Hindlimb muscle (tissue), 1 donor: ENCODE results near the gene RANBP17. TPM values are rescaled to one million over a fixed set of nuclear protein-coding genes. Genes with fewer than 3 reads are reported as not detected.
"Not testable (repeated sequence)": the region's sequence is repeated elsewhere in the genome, so short reads cannot be mapped to it uniquely, and the experiment has no call there.

Experiments used
- DNase-seq: peaks from one replicate; pipeline ENCODE4 v3.0.0-alpha.2; 2013
- polyA plus RNA-seq: library from polyadenylated mRNA; unstranded; fragments of 120-200 nt; gene quantifications from one replicate; pipeline ENCODE4 v1.2.1, GENCODE V29; 2013; ENCODE audit not compliant: insufficient read length

Gene RANBP17
- polyA plus RNA-seq, 1 donor: 8.2 TPM

DNA sequence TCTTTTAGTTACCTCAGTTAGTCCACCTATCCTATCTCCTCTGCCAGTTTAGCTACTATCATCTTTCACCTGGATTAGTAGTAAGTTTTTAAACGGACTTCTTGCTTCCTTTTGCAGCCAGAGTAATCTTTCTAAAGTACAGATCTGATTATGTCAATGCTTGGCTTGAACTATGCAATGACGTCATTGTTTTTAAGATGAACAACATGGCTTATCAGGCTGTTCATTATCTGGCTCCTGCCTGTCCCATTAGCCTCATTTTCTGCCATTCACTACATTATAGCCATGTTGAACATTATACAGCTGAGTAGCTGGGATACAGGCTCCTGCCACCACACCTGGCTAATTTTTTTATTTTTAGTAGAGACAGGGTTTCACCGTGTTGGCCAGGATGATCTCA lies 98.7 kb downstream of the RANBP17 start:
- DNase-seq: no peak

DNA sequence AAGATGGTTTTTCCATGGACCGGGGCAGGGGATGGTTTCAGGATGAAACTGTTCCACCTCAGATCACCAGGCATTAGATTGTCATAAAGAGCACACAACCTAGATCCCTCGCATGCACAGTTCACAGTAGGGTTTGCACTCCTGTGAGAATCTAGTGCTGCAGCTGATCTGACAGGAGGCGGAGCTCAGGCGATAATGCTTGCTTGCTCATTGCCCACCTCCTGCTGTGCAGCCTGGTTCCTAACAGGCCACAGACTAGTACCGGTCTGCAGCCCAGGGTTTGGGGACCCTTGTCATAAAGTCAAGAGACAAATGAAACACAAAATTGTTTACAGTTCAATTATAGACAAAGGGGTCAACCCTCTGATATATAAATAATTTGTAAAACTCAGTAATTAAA lies 101.7 kb downstream of the RANBP17 start:
- no peak for DNase-seq

DNA sequence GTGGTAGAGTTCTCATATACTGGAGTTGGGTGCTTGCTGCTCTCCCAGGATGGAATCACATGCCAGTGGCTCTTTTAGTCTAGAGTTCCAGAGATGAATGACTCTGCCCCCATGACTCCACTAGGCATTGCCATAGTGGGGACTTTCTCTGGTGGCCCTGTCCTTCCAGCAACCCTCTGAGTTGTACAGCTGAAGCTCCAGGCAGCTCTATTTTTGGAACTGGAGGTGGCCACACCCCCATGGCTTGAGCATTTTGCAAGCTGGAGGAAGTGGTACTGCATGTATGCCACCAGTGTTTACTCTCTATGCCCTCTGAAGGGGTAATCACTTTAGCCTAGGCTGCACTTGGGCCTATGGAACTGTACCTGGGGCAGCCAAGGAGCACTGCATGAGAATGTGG lies 112.6 kb downstream of the RANBP17 start:
- DNase-seq: no peak

DNA sequence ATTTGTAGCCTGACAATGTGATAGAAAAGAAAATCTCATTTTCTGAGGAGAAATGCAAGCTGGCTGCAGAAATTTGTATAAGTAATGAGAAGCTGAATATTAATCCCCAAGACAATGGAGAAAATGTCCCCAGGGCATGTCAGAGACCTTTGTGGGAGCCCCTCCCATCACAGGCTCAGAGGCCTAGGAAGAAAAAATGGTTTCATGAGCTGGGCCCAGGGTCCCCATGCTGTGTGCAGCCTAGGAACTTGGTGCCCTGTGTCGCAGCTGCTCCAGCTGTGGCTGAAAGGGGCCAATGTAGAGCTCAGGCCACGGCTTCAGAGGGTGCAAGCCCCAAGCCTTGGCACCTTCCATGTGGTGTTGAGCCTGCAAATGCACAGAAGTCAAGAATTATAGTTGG lies 118.4 kb downstream of the RANBP17 start:
- DNase-seq: not testable (repeated sequence)

DNA sequence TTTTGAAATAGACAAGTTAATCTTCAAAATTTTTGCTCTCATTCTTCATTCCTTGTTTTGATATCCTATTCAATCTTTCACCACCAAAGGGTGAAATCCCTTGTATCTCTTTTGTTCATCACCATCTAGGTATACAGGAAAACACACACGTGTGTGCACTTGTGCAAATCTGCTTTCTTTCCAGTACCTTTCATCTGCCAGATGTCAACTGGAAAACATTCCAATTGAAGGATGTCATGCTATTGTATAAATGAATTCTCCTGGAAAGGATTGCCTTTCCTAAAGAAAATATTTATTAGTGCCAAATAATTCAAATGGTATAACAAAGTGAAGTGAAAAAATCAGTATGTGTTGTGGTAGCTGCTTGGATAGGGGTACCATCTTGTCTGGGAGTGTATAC lies 123.7 kb downstream of the RANBP17 start:
- DNase-seq: no peak

DNA sequence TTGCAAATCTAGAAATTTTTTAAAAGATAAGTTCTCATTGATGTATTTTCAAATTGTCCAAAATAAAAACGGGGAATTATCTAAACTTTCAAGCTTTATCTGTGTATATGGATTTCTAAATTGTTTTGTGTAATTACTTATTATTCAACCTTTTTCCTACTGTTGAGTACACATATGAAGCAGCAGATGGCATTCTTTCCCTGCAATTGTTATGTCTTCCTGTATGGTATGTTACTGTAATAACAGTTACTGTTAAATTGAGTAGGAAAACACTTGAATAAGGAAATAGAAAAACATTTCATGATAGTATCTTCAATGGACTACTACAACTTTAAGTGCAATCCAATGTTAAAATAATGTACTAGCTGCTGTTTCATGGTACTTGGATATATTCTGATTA lies 124.8 kb downstream of the RANBP17 start:
- DNase-seq: no peak

DNA sequence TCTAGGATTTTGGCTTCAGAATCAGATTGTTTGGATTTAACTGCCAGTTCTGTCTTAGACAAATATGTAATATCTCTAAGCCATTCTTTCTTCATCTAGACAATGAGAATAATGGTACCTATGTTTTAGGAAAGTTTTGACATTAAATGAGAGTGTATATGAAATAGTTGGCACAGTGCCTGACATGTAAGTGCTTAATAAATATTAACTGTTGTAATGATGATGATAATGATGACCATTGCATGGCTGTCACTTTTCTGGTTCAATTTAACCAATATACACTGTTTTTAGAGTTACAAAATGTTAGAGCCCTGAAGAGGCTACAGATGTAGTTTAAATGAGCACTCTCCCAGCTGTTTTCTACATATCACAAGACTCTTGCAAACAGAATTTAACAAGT lies 131.7 kb downstream of the RANBP17 start:
- DNase-seq: no peak

DNA sequence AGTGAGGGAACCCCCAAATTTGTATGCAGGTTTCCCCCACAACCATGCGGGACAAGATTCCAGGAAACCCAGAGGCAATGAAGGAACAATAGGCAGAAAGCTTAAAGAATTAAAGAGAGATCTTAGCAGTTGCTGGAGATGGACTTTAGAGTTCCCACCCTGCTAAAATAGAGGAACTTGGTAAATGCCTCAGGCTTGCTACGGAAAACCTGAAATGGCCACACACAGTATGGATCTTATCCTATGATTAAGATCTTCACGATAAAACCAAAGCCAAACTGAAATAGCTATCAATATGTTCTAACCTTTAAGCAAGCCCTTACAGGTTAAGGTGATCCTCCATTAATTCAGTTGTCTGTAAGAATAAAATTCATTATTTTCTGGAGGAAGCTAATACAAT lies 148.3 kb downstream of the RANBP17 start:
- no peak for DNase-seq

DNA sequence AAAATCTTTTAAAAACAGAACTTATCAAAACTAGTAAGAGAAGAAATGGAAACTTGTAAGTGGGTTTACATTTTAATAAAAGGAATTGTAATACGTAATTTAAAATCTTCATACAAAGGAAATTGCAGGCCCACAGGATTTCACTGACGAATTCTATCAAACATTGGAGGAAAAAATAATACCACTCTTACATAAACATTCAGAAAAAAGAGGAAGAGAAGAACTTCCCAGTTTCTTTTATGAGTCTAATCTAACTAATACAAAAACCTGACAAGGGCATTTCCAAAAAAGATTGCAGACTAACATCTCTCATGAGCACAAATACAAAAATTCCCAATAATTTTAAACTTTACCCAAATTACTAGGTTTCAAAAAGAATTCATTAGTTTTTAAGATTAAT lies 149.0 kb downstream of the RANBP17 start:
- DNase-seq: no peak

DNA sequence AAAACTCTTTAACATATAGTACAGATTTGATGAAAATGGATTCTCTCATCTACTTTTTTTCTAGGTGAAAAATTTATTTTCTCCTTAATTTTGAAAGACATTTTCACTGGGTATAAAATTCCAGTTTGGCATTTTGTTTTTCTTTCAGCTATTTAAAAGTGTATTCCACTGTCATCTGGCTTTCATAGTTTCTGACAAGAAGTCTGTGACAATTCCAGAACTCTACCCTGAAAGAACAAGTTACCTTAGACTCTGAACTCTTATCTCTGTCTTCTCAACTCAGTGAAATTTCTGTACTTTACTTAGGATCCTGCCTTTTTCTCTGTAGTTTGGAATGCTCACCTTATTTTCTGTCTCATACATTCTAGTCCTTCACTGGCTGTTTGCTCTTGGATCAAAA lies 161.7 kb downstream of the RANBP17 start:
- DNase-seq: no peak

DNA sequence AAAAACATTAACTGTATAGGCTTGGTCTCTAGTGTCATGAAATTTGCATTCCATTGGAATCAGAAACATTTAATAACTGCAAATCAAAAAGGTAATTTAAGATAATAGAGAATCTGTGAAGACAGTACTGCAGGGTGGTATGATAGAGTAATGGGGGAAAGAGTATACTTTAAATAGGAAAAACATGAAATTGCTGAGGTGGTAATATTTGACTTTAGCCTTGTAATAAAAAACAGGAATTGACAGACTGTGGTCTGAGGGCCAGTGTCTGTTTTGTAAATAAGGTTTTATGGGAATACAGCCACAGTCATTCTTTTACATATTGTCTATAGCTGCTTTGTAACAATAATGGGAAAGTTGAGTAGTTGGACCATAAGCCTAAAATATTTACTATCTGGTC lies 162.3 kb downstream of the RANBP17 start:
- DNase-seq: no peak

DNA sequence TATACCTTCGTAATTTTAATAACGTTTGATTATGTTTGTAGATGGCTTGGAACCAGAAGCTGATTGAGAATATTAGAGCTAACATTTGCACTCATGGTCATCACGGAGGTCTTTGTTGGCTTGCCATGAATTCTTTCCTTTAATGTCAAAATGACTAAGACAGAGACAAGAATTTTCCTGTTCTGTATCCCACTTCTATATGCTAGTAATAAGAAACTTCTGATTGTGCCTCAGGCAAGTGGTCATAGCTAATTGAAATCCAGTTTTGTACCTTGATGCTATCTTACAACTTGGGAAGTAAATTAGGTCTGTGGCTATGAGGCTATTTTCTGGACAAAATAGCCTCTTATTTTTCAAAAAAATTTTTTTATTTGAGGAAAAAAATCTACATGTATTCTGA lies 167.6 kb downstream of the RANBP17 start:
- no peak for DNase-seq

DNA sequence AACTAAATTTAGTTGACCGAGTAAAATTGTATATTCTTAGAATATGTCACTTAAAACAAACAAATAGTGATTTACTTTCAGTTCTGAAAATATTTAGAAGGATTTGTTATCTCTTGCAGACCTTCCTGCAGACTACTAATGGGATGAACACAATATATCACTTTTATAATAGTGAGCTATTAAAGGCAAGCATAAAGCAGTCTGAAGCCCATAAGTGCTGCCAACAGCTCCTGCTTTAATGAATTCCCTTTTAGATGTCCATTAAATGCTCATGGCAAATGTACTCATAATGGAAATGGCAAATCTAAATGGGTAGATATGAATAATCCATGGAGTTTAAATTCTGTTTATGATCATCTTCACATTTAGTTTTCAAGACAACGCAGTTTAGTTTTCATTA lies 170.2 kb downstream of the RANBP17 start:
- no peak for DNase-seq

DNA sequence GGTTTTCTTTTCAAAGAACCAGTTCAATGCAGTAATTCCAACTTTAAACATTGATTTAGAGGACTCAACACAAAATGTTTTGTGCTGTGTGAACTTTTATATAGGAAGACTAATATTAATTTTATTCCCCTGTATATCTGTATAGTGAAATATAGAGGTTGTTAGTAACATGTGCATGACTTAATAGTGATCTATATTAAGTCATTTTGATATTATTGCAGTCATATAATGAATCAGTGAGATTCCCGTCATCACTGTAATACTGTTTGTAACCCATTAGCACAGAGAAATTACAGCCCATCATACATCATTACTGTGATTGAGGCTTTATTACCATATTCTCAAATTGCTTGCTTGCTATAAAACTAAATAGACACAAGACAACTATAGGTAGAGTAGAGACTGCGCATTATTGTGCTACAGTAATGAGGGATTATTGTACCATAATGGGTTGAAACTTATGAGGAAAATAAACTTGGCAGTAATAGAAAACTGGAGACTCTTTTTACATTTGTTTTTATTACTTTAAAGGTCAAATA lies 170.7 kb downstream of the RANBP17 start:
- no peak for DNase-seq

DNA sequence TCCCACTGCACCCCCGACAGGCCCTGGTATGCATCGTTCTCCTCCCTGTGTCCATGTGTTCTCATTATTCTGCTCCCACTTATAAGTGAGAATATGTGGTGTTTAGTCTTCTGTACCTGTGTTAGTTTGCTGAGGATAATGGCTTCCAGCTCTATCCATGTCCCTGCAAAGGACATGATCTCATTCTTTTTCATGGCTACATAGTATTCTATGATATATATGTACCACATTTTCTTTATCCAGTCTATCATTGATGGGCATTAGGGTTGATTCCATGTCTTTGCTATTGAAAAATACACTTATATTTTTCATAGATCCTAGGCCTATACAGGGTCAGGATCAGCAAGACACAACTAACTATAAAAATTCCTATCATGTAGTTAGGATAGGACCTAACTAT lies 180.1 kb downstream of the RANBP17 start:
- not testable (repeated sequence) for DNase-seq

DNA sequence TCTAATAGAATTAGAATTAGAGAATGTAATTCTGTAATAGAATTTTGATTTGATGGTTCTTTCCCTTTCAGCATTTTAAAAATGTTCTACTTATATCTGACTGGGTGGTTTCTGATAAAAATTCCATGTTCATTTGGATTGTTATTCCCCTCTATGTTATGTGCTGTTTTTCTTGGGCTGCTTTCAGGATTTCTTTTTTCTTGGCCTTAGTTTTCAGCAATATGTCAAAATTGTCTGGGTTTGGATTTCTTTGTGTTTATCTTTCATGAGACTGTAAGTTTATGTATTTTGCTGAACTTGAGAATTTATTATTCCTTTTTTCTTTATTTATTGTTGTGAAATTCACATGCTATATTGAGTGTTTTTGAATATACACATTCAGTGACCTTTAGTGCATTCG lies 189.1 kb downstream of the RANBP17 start:
- peak; percentile 3 for DNase-seq

DNA sequence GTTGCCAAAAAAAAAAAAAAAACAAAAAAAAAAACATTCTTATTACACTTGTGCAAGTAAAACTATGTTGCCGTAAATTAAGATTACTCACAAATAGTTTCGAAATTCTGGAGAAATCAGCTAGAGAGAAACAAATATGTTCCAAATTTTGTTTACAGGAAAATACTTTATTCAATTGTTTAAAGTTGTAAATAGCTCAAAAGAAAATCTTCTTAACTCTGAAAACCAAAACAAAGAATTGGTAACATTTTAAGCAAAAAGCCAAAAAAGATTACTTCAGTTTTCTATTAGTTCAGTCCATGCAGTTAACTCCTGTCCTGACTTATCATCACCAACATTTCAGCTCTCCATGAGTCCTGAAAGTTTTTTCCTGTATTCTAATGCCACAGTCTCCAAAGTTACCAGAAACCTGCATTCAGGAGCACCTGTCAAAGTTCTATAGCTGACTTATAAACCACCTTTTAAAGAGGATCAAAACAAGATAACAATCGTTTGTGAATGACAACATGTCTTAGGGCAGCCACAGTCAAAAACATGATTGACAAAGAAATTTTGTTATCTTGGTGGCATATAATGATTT lies 194.1 kb downstream of the RANBP17 start:
- DNase-seq: no peak

DNA sequence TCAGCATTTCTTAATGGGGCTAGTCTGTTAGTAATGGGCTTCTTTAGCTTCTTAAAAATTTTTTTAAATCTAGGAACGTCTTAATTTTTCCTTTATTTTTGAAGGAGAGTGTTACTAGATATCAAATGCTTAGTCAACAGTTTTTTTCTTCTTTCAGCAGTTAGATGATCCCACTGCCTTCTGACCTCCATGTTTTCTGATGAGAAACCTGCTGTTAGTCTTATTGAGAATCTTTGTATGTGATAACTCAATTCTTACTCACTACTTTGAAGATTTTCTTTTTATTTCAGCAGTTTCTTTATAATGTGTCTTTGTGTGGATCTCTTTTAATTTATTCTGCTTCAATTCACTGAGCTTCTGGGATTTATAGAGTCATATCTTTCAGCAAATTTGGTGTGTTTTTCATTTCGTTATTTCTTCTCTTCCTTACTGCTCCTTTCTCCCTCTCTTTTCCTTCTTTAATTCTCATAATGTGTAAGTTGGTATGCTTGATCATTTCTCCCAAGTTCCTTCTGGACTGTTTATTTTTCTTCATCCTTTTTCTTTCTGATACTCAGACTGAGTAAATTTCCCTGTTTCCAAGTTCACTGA lies 205.8 kb downstream of the RANBP17 start:
- no peak for DNase-seq

DNA sequence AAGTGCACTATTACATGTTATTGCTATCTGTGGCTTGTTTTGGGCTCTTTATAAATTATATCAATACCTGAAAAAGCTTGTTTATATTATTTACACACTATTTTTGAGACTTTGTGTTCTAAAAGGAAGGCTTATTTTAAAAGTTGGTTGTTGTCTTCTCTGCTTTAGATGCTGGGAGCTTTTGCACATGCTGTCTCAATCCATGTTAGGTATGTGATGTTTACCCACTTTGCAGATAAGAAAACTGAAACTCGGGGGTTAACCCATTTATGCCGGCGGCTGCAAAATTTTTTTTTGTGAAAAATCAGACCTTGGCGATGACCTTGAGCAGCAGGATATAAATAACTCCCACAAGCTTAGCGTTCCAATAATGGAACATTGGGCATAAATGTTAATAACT lies 212.9 kb downstream of the RANBP17 start:
- no peak for DNase-seq

DNA sequence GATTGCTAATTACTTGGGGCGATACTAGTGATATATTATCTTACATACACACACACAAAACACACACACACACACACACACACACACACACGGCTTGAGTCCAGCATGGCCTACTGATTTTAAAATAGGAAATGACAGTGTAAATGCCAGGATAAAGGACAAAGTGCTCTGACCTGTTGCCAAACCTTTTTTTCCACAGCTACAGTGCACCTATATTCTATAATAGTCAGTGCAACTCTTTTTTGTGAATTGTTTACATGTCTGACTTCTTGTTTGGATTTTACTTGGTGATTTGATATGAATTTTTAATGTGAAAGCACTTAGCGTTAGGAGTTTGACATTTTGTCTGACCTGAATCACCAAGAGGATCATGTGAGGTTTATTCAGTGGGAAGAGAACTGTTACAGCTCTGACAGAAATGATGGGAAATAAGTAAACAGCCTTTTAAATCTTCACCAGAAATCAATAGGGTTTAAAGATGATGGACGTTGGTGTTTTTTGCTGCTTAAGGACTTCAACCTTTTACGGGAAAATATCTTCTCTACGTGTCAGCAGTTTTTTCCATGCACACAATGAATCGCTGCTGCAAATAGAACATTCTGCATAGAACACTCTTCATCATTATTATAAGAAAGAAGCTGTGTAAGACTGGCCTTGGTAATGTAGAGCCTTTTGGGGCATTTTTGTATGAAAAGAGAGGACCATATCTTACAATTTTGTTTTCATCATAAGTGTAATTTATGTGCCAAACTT lies 218.5 kb downstream of the RANBP17 start:
- DNase-seq: no peak

DNA sequence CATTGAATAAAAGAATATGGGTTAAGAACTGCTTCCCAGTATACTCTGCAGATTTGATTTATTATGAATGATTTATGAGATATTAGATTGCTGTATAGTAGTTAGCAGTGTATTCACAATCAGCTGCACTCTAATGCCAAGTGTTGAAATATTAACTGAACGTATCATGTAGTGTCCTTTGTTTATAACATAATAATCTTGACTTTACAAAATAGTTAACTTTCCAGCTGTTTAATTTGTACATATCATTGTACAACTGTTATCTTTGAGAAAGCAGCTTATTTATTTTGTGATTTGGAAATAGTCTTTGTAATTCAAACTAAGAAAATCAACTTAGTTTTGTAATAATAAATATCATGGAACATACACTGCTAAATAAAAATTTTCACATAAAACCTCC lies 219.5 kb downstream of the RANBP17 start:
- no peak for DNase-seq

DNA sequence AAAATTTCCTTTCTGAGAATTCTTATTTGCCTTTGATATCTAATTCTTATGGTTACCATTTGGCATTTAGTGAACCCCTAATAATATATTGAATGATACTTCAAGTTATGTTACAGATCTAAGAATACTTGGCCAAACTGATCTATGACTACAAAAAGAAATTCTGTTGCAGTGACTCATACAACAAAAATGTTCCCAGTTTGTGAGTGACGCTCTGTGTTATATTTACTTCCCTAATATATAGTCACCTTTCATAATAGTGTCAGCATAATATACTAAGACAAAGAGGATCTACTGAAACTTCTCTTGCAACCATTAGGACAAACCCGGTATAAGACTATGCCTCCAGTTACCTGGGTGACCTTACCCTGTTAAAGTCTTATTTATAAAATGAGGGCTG lies 230.4 kb downstream of the RANBP17 start:
- no peak for DNase-seq

DNA sequence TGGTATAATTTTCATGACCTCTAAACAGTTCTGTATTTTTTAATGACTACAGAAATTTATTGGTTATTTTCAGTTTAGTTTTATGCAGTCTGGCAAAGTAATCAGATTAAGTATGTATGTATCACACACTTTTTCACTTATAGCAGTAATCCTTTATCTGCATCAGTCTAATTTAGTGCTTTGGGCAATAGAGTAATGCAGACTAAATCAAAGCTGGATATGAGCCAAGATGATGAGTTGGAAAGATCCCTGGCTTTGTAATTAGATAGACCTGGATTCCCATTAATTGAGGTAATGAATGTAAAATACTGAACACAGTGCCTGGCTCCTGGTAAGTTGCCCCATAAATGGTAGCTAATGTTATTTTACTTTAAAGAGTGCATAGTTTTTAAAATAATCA lies 231.8 kb downstream of the RANBP17 start:
- DNase-seq: no peak

DNA sequence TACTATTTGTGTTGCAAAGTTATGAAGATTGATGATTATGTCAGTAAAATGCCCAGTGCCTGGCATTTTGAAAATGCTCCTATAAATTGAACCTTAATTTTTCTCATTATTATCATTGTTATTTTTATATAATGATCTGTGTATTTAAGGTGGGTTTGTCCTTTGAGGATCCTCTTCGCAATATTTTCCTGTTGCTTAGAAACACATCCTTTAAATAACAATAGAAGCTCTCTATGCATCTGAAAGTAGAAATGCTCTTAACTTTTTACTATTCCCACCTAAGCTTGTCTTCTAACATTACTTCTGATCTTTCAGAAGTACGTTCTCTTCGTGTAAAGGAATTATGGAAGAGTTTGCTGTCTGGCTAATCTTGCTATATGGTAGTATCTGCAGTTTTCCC lies 232.5 kb downstream of the RANBP17 start:
- DNase-seq: no peak
